Globus pallidus (tissue), 1 donor: ENCODE results near the gene SLC1A5.
"Not testable (repeated sequence)": the region's sequence is repeated elsewhere in the genome, so short reads cannot be mapped to it uniquely, and the experiment has no call there.

Experiments used
- DNase-seq: peaks from one replicate; pipeline ENCODE4 v3.0.0-alpha.2; 2015; ENCODE audit warnings: low spot score

SLC1A5 gene

DNA sequence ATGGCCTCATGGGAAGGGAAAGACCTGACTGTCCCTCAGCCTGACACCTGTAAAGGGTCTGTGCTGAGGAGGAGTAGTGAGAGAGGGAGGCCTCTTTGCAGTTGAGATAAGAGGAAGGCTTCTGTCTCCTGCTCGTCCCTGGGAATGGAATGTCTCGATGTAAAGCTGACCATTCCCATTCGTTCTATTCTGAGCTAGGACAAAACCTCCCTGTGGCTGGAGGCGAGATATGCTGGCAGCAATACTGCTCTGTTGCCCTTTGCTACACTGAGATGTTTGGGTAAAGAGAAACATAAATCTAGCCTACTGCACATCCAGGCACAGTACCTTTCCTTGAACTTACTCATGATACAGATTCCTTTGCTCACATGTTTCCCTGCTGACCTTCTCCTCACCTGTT, 19.6 kb downstream of the SLC1A5 start:
- not testable (repeated sequence) for DNase-seq

DNA sequence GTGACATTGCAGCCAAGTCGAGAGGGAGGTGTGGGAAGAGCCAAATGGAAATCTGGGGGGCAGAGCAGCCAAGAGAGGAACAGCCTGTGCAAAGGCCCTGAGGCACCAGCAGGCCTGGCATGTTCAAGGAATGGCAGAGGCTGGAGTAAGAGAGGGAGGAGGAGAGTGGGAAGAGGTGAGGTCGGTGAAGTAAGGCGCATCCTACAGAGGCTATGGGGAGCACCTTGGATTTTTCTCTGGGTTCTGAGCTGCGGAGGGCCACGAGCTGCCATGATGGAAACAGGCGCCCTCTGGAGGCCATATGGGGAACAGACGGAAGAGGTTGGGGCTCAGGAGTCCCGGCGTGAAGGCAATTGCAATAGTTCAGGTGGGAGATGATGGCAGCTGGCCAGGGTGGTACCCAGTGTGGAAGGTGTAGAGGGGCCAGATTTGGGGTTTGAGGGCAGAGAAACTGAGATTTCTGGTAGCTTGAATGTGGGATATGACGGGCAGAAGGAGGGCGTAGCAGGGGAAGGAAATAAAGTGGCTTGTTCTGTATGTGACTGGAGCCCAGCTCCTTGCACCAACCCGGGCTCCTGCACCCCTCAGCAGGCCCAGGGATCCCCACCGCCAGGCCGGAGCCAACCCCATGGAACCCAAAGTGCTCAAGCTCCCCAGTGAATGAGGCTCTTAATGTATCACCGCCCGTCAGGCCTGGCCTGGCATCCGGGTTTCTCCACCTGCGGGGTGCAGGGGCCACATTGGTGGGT, 21.7 kb downstream of the SLC1A5 start:
- no peak for DNase-seq

- DNase-seq = no peak
These were observed 23.5 kb downstream of the SLC1A5 start for GRCh38 chr19:46764817-46765291.

- no peak for DNase-seq
These were observed 26.0 kb downstream of the SLC1A5 start for GRCh38 chr19:46762245-46762890.

DNA sequence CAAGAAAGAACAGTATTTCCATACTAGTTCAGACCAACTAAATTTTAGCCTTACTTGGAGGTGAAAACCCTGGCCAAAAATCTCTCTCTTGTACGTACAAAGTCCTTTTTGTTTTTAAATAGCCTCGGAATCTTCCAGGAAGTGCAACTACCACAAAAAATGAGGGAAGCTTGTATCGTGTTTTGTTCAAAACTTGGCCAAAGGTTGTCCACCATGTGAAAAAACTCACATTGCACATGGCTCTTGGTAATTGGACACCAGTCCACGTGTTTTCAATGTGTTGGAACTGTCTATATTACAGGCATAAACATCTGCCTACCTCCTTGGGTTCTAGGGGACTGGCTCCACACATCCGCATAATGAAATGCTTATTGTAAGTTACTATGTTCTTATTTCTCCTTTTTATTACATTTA, 27.0 kb downstream of the SLC1A5 start:
- no peak for DNase-seq

- DNase-seq = not testable (repeated sequence)
These were observed 27.5 kb downstream of the SLC1A5 start for GRCh38 chr19:46760897-46761296.

- DNase-seq = no peak
These were observed 28.0 kb downstream of the SLC1A5 start for GRCh38 chr19:46760363-46760762.

GRCh38 chr19:46759817-46760333, 28.5 kb downstream of the SLC1A5 start:
- DNase-seq = no peak

DNA sequence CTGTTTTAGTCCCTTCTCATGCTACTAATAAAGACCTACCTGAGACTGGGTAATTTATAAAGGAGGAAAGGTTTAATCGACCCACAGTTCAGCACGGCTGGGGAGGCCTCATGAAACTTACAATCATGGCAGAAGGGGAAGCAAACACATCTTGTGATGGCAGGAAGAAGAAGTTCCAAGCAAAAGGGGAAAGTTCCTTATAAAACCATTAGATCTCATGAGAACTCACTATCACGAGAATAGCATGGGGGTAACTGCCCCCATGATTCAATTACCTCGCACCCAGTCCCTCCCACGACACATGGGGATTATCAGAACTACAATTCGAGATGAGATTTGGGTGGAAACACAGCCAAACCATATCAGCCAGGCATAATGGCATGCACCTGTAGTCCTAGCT, 29.2 kb downstream of the SLC1A5 start:
- no peak for DNase-seq

- DNase-seq = no peak
These were observed 31.9 kb downstream of the SLC1A5 start for GRCh38 chr19:46756544-46756888.

DNA sequence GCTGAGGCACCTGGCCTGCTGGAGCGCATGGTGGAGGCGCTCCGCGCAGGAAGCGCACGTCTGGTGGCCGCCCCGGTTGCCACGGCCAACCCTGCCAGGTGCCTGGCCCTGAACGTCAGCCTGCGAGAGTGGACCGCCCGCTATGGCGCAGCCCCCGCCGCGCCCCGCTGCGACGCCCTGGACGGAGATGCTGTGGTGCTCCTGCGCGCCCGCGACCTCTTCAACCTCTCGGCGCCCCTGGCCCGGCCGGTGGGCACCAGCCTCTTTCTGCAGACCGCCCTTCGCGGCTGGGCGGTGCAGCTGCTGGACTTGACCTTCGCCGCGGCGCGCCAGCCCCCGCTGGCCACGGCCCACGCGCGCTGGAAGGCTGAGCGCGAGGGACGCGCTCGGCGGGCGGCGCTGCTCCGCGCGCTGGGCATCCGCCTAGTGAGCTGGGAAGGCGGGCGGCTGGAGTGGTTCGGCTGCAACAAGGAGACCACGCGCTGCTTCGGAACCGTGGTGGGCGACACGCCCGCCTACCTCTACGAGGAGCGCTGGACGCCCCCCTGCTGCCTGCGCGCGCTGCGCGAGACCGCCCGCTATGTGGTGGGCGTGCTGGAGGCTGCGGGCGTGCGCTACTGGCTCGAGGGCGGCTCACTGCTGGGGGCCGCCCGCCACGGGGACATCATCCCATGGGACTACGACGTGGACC, 32.4 kb downstream of the SLC1A5 start:
- DNase-seq = no peak

GRCh38 chr19:46755077-46755852, 33.1 kb downstream of the SLC1A5 start:
- DNase-seq = no peak

DNA sequence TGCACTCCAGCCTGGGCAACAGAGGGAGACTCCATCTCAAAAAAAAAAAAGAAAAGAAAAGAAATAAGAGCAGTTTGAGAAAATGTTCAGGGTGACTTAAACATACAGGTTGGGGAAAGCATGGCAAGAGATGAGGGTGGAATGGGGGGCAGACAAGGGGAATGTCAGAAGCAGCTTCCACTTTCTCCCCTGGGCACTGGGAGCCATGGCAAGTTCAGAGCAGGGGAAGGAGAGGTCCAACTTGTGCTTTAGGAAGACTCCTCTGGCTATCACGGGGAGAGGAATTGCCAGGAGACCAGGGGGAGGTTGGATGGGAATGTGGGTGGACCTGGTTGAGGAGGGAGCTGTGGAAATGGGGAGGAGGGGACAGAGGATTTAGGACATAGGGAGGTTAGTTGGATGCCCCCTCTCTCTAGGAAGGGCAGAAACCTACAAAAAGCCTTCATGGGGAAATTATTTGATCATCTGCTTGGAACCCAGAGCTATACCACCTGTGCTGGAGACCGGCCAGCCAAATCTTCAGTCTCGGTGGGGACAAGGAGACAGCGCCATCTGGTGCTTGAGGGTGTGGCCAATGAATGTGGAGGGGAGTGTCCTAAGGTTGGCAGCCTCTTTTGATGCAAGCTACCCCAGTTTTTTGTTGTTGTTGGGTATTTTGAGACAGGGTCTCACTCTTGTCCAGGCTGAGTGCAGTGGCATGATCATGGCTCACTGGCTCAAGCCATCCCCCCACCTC, 34.8 kb downstream of the SLC1A5 start:
- DNase-seq = no peak

DNA sequence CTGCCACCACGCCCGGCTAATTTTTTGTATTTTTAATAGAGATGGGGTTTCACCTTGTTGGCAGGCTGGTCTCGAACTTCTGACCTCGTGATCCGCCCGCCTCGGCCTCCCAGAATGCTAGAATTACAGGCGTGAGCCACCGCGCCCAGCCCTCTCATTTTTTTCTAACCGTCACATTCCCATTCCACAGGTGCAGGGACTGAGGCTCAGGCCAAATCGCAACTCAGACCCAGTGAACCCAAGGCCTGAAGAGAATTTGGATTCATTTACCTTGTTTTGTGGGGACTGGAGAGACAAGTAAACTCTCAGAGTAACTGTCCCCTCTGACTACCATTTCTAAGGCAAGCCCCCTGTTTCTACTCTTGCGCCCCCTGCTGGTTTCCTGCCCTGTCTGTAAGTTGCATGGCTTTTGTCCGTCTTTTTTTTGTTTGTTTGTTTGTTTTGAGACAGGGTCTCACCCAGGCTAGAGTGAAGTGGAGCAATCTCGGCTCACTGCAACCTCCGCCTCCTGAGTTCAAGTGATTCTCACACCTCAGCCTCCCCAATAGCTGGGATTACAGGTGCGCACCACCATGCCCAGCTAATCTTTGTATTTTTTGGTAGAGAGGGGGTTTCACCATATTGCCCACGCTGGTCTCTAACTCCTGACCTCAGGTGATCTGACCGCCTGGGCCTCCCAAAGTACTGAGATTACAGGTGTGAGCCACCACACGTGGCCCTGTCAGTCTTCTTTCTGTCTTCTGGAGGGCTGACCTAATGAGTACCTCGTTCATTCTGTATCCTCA, 39.9 kb downstream of the SLC1A5 start:
- DNase-seq = no peak

DNA sequence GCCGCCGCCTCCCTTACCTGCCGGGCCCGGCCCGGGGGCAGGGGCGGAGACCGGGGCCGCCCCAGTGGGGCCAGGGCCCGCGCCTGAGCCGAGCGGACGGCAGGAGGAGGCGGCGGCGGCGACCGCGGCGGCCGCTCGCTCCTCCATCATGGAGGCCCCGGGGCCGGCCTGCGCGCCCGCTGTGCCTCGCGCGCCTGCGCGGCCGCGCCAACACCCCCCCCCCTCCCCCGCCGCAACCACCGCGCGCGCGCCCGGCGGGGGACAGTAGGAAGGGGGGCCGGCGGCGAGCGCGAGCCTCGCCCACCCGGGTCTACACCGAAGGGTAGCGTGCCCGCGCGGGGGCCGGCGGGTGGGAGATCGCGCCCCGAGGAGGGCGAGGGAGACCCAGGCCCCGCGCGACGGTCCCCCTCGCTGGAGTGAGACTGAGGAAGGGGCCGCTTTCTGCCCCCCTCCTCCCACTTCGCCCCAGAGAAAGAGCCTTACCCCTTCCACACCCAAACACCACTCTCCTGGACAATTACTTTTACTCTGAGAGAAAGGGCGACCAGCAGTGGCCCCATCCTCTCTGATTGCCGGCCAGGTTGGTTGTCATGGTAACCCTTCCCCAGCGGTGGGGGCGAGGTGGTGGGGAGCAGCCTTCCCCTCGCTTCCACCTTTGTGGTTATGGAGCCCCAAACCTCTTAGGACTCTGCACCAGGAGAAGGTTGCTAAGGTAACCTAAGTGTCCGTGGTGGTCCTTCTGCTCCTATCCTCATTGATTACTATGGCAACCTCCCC, 41.9 kb downstream of the SLC1A5 start, which contains the start of gene STRN4:
Gene STRN4 (minus strand): TSS at position 170 of the 777 bp plus-strand sequence. CDS start 20 bp downstream, at position 150.
- peak; percentile 59 for DNase-seq

GRCh38 chr19:46745521-46746280, 42.7 kb downstream of the SLC1A5 start, which contains the start of gene FKRP:
Gene FKRP (plus strand): TSS chr19:46746057. CDS start chr19:46755451, 9,394 bp downstream.
- DNase-seq = no peak

- no peak for DNase-seq
These were observed 43.4 kb downstream of the SLC1A5 start for GRCh38 chr19:46745030-46745429.

GRCh38 chr19:46744005-46744691, 44.2 kb downstream of the SLC1A5 start:
- no peak for DNase-seq
